NB4 (cell line): ENCODE measurements around the gene SRSF4.
"Not testable (repeated sequence)": the region's sequence is repeated elsewhere in the genome, so short reads cannot be mapped to it uniquely, and the experiment has no call there.

Source experiments
- DNase-seq: peaks from one replicate; pipeline ENCODE4 v3.0.0; 2010; ENCODE audit warnings: low read depth
- H3K4me3 ChIP-seq: one replicate; pipeline ENCODE4 v1.5.1; 2011; ENCODE audit warnings: mild to moderate bottlenecking, low read depth, low read length, moderate library complexity
- MYC ChIP-seq: IDR thresholded peaks from 2 replicates; pipeline ENCODE4 v1.6.1; 2011; ENCODE audit warnings: low read depth, low read length
- POLR2A ChIP-seq: IDR thresholded peaks from 2 replicates; pipeline ENCODE4 v1.6.1; 2011; ENCODE audit warnings: mild to moderate bottlenecking; ENCODE audit not compliant: insufficient read length; ENCODE audit errors: extremely low read depth
- TF ChIP-seq, protein P1 (sequence below): IDR thresholded peaks from 2 replicates; pipeline ENCODE4 v1.6.1; 2011; ENCODE audit warnings: low read depth, low read length
- TF ChIP-seq, protein P2 (sequence below): IDR thresholded peaks from one replicate; pipeline ENCODE4 v1.5.1; 2012; ENCODE audit warnings: low read depth, low read length

SRSF4 gene

DNA sequence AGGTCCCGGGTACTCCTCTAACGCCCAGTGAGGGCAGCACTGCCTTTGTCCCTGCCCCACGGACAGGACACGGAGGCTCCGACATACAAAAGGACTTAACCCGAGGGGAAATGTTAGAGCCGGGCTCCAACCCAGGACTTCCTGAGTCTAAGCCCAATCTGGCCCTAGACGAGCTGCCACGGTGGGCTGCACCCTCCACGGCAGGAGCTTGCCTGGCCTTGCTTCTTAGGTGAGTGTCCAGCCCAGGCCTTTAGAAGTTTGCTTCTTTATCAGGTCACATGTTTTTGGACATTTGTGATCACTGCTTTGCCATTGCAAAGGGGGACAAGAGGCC is 47.0 kb downstream of the SRSF4 start:
- DNase-seq = no peak
- H3K4me3 ChIP-seq = no peak overlapping the region
- TF ChIP-seq, protein P1, sequence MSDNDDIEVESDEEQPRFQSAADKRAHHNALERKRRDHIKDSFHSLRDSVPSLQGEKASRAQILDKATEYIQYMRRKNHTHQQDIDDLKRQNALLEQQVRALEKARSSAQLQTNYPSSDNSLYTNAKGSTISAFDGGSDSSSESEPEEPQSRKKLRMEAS = no peak
- TF ChIP-seq, protein P2, sequence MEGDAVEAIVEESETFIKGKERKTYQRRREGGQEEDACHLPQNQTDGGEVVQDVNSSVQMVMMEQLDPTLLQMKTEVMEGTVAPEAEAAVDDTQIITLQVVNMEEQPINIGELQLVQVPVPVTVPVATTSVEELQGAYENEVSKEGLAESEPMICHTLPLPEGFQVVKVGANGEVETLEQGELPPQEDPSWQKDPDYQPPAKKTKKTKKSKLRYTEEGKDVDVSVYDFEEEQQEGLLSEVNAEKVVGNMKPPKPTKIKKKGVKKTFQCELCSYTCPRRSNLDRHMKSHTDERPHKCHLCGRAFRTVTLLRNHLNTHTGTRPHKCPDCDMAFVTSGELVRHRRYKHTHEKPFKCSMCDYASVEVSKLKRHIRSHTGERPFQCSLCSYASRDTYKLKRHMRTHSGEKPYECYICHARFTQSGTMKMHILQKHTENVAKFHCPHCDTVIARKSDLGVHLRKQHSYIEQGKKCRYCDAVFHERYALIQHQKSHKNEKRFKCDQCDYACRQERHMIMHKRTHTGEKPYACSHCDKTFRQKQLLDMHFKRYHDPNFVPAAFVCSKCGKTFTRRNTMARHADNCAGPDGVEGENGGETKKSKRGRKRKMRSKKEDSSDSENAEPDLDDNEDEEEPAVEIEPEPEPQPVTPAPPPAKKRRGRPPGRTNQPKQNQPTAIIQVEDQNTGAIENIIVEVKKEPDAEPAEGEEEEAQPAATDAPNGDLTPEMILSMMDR = no peak
- no peak for TF ChIP-seq POLR2A
- no peak for TF ChIP-seq MYC

DNA sequence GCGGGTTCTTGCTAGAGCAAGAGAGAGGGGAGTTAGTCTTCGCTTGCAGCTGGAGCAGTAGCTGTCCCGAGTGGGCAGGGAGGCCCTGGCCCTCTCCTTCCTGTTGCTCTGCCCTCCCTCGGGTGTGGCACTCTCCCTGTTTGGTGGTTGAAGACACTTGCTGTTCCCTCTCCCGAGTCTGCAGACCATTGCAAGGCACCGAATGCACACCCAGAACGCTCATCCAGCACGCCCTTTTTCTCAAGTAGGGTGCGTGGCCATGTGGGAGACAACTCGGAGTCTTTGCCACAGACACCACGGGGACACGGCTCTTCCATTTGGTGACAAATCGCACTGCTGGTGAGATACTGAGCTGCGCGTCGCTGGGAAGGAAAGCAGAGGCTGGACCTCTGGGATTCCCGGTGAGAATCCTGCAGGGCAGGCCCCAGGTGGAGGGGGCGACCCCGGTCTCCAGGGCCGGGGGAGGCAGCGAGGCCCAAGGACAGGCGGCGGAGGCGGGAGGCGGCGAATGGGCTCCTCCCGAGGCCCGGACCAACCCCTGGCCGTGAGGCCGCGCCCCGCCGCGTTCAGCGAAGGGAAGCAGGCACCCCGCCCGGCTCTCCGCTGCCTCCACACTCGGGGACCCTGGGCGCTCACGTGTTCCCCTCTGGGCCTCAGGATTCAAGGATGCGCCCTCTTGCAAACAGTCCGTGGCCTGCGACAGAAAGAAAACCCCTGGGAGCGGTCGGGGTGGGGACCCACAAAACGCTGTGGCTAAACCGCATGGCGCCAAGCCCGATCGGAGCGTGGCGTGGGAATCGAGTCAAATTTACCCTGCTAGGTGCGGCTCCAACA is 47.6 kb downstream of the SRSF4 start:
- TF ChIP-seq, protein P1 = no peak
- TF ChIP-seq, protein P2 = no peak
- TF ChIP-seq MYC (no peak), POLR2A (no peak)
- DNase-seq = peak; percentile 18
- no peak overlapping the region for H3K4me3 ChIP-seq

DNA sequence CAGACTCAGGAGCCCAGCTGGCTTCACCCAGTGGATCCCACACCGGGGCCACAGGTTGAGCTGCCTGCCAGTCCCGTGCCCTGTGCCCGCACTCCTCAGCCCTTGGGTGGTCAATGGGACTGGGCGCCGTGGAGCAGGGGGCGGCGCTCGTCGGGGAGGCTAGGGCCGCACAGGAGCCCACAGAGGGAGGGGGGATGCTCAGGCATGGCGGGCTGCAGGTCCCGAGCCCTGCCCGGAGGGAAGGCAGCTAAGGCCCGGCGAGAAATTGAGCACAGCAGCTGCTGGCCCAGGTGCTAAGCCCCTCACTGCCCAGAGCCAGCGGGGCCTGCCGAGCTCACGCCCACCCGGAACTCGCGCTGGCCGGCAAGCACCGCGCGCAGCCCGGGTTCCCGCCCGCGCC is 50.6 kb downstream of the SRSF4 start:
- DNase-seq, H3K4me3 ChIP-seq: not testable (repeated sequence)

DNA sequence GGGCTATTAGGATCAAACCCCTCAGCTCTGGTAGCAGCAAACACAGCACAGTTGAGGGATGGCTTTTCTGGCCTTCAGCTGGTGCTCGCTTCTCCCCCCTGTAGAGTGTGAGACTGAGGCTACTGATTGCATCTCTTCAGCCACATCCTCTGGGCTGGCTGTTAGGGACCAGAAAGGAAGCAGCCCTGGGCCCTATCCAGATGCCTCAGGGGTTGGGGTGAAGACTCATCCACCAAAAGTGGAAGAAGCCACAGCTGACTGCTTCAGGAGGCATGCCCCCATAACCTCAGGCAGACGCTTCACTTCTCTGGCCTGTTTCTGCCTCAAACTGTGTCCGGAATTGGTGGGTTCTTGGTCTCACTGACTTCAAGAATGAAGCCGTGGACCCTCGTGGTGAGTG is 51.8 kb downstream of the SRSF4 start:
- TF ChIP-seq MYC = no peak
- DNase-seq = no peak
- H3K4me3 ChIP-seq = no peak overlapping the region

DNA sequence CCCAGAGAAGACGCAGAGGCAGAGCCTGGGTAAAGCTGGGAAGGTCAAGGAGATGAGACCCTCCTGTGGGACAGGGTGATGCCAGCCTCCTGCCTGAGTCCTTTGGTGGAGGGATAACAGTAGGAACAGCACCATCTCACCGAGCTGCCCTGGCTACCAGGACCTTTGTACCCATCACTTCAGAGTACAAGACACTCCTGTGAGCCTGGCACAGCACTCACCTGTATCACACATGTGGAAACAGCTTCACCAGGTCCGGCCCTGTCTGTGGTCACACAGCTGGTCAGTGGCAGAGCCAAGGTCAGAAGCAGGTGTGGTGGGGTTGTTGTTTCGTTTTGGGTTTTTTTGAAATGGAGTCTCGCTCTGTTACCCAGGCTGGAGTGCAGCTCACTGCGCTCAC is 53.0 kb downstream of the SRSF4 start:
- DNase-seq = no peak

DNA sequence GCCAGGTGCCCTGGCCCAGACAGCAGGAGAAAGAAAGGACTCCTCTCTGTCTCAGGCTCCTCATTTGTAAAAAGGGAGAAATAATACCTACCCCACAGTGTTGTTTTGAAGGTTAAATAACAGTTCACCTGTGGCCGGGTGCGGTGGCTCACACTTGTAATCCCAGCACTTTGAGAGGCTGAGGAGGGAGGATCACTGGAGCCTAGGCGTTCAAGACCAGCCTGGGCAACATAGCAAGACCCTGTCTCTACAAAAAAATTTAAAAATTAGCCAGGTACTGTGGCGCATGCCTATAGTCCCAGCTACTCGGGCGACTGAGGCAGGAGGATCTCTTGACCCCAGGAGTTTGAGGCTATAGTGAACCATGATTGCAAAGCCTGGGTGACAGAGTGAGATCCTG is 55.5 kb downstream of the SRSF4 start:
- TF ChIP-seq, protein P1 = no peak
- TF ChIP-seq MYC = no peak

More for the DNA sequence above, 53.0 kb downstream of the SRSF4 start:
- TF ChIP-seq, protein P2 = no peak
- TF ChIP-seq MYC = no peak
- TF ChIP-seq POLR2A = no peak
- TF ChIP-seq, protein P1 = no peak
- no peak overlapping the region for H3K4me3 ChIP-seq

DNA sequence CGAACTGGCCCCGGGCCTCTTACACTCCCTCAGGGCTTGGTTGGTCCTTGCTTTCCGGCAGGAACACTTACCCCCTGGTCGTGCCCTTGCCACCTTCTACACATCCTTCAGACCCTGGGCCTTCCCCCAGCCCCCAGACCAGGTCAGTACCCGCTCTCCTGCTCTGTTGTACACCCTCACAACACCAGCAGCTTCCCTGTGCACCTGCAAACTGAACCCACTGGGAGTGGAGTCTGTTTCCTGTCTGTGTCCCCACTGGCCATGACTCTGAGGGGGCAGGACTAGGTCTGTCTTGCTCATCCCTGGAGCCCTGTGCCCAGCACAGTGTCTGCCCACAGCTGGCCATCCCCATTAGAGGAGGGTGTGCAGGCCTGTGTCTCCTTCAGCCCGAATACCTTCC is 55.9 kb downstream of the SRSF4 start:
- DNase-seq = no peak
- TF ChIP-seq POLR2A (no peak), MYC (no peak)
- TF ChIP-seq, protein P1 = no peak
- TF ChIP-seq, protein P2 = no peak
- H3K4me3 ChIP-seq = no peak overlapping the region

More for the DNA sequence above, 55.5 kb downstream of the SRSF4 start:
- no peak for DNase-seq
- H3K4me3 ChIP-seq = no peak overlapping the region
